Left lung (tissue), 14 donors: ENCODE measurements around the gene ADAMTS4. TPM values are rescaled to one million over a fixed set of nuclear protein-coding genes. Genes with fewer than 3 reads are reported as not detected.
A peak's percentile ranks its signal among the peaks of the same experiment; 100 is the strongest.

Source experiments
- ATAC-seq: fragments of 200-7000 bp; cut with Tn5 transposase; one replicate; pipeline ENCODE4 v1.9.1; 2020; ENCODE audit warnings: moderate library complexity
- DNase-seq, 4 donors: peaks; one replicate each; pipeline ENCODE4 v3.0.0-alpha.2; 2013 to 2020
- H3K27ac ChIP-seq, 2 donors: fragments of 200-600 bp; sonication (generic) in 1 of 2; one replicate each; pipeline versions ENCODE4 v1.5.0 to v1.8.0; 2020 to 2021
- H3K27me3 ChIP-seq, 2 donors: fragments of 200-600 bp; sonication (generic) in 1 of 2; one replicate each; pipeline versions ENCODE4 v1.5.0 to v1.8.0; 2020 to 2021
- H3K36me3 ChIP-seq, 2 donors: fragments of 200-600 bp; sonication (generic) in 1 of 2; one replicate each; pipeline versions ENCODE4 v1.5.0 to v1.8.0; 2020 to 2021
- H3K4me1 ChIP-seq, 2 donors: fragments of 200-600 bp; one replicate each; pipeline ENCODE4 v1.8.0; 2021
- H3K4me3 ChIP-seq, 2 donors: fragments of 200-600 bp; sonication (generic) in 1 of 2; one replicate each; pipeline versions ENCODE4 v1.5.0 to v1.8.0; 2020 to 2021; ENCODE audit warnings: mild to moderate bottlenecking in 1 of 2
- H3K9me3 ChIP-seq, 2 donors: fragments of 200-600 bp; sonication (generic) in 1 of 2; one replicate each; pipeline versions ENCODE4 v1.5.0 to v1.8.0; 2020 to 2021
- CTCF ChIP-seq, 2 donors: fragments of 200-600 bp; sonication (generic) in 1 of 2; IDR thresholded peaks; one replicate each; pipeline versions ENCODE4 v1.5.0 to v1.8.0; 2021; ENCODE audit warnings: antibody characterized with exemption in 2 of 2
- intact Hi-C, 2 donors: fragments of 100-400 bp; cut with DNase I; formaldehyde crosslinking; loops; one replicate each; pipeline versions ENCODE4 v1.11.2 to v1.14.2; 2022
- long read RNA-seq, 12 donors: library from polyadenylated mRNA in 2 of 12; unstranded in 2 of 12; transcript quantifications; one replicate each; pipeline ENCODE4 v2.0.0 and lab custom pipeline, GENCODE V29; 2019 to 2026
- polyA plus RNA-seq, 6 donors: library from polyadenylated mRNA; unstranded; fragments of 120-200 nt; gene quantifications; one replicate each; pipeline ENCODE4 v1.2.1, GENCODE V29; 2013; ENCODE audit not compliant: insufficient read length in 6 of 6
- total RNA-seq, 2 donors: library from RNA; stranded (reverse); fragmentation: NEBNext Ultra II Directional; extraction: Animal tissue kit (Norgen Biotek cat#: 25700); gene quantifications; one replicate each; pipeline ENCODE4 v1.2.1, GENCODE V29; 2021
- donor health status: DM: no; HTN: yes; CAD: no.
- donor health status: DM: no; HTN: no; CAD: no.

ADAMTS4 gene, protein sequence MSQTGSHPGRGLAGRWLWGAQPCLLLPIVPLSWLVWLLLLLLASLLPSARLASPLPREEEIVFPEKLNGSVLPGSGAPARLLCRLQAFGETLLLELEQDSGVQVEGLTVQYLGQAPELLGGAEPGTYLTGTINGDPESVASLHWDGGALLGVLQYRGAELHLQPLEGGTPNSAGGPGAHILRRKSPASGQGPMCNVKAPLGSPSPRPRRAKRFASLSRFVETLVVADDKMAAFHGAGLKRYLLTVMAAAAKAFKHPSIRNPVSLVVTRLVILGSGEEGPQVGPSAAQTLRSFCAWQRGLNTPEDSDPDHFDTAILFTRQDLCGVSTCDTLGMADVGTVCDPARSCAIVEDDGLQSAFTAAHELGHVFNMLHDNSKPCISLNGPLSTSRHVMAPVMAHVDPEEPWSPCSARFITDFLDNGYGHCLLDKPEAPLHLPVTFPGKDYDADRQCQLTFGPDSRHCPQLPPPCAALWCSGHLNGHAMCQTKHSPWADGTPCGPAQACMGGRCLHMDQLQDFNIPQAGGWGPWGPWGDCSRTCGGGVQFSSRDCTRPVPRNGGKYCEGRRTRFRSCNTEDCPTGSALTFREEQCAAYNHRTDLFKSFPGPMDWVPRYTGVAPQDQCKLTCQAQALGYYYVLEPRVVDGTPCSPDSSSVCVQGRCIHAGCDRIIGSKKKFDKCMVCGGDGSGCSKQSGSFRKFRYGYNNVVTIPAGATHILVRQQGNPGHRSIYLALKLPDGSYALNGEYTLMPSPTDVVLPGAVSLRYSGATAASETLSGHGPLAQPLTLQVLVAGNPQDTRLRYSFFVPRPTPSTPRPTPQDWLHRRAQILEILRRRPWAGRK
- total RNA-seq (10 to 100 TPM; 13.4 to 15.4 TPM), polyA plus RNA-seq (1 to 10 TPM; 1.4 to 3.5 (median 2.4) TPM)
- long read RNA-seq, donor 1, partial matches to known transcripts, result 275 of 311 reads
- long read RNA-seq, donor 1, other reads (novel, unspliced or antisense), result 36 of 311 reads
- long read RNA-seq, donor 2, result 0 reads
- long read RNA-seq, donor 3, partial matches to known transcripts, result 61 of 95 reads
- long read RNA-seq, donor 3, other reads (novel, unspliced or antisense), result 34 of 95 reads
- long read RNA-seq, donor 4, full-length matches to known transcripts, result 1 of 1 reads
- long read RNA-seq, donor 4, partial matches to known transcripts, result 0 of 1 reads
- long read RNA-seq, donor 4, other reads (novel, unspliced or antisense), result 0 of 1 reads
- long read RNA-seq, donor 5, result 0 reads
- long read RNA-seq, donor 6, partial matches to known transcripts, result 65 of 65 reads
- long read RNA-seq, donor 6, other reads (novel, unspliced or antisense), result 0 of 65 reads
- long read RNA-seq, donor 7, result 0 reads
- long read RNA-seq, donor 8, partial matches to known transcripts, result 0 of 1 reads
- long read RNA-seq, donor 8, other reads (novel, unspliced or antisense), result 0 of 1 reads
- long read RNA-seq, donor 9, result 0 reads
- long read RNA-seq, donor 10, result 0 reads
- long read RNA-seq, donor 11, full-length matches to known transcripts, result 11 of 11 reads
- long read RNA-seq, donor 11, partial matches to known transcripts, result 0 of 11 reads
- long read RNA-seq, donor 11, other reads (novel, unspliced or antisense), result 0 of 11 reads
- long read RNA-seq, donor 12, partial matches to known transcripts, result 34 of 69 reads
- long read RNA-seq, donor 12, other reads (novel, unspliced or antisense), result 35 of 69 reads

GRCh38 chr1:161198897-161199431 is at the start of gene ADAMTS4:
TSS of gene ADAMTS4 (minus strand) at chr1:161199054. CDS start at chr1:161198627, 427 bp downstream.
- H3K36me3 ChIP-seq, result no peaks in the 10 kb centered on the region
- H3K4me3 ChIP-seq, result peak within 1 kb of the TSS; percentile 9 to 30
- peak; percentile 9 for ATAC-seq
- intact Hi-C loops, result no loop called here
- peak within 1 kb of the TSS; percentile 89 to 98 for H3K27ac ChIP-seq
- peaks cover 32 to 65% of the 10 kb centered on the region in 2 donors for H3K4me1 ChIP-seq
- TF ChIP-seq CTCF (IDR thresholded peaks at IDR 0.05), result no peak
- H3K27me3 ChIP-seq, result no peaks in the 10 kb centered on the region
- peak in 3 of 4 donors; percentile 54 to 86 (median 70) for DNase-seq
- H3K9me3 ChIP-seq, result no peaks in the 10 kb centered on the region

DNA sequence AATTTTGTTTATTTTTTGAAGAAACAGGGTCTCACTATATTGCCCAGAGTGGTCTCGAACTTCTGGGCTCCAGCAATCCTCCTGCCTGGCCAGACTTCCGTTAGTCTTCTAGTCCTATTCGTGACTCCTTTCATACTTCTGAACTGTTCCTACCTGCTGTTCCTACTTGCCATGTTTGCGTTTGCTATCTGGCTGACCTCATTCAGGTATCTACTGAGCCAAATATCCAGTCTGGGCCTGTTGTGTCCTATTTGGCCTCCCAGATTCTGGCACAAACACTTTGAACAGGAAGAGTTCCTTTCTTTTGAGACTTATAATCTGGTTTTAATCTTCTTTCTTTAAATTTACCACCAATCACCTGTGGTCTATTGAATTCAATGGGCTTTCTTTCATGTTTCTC is 46.0 kb upstream of the ADAMTS4 start:
- no peak overlapping the region for H3K4me3 ChIP-seq
- intact Hi-C loops, result no loop called here
- H3K27ac ChIP-seq, result no peak overlapping the region
- ATAC-seq (no peak), DNase-seq (no peak)
- H3K27me3 ChIP-seq, result no peaks in the 10 kb centered on the region
- no peaks in the 10 kb centered on the region for H3K36me3 ChIP-seq
- no peaks in the 10 kb centered on the region for H3K4me1 ChIP-seq
- TF ChIP-seq CTCF (IDR thresholded peaks at IDR 0.05), result no peak
- H3K9me3 ChIP-seq, result no peaks in the 10 kb centered on the region

GRCh38 chr1:161242313-161242712 is 43.5 kb upstream of the ADAMTS4 start:
- no peak for ATAC-seq

More at GRCh38 chr1:161242313-161242712, 43.5 kb upstream of the ADAMTS4 start:
- DNase-seq, result no peak
- Histone ChIP-seq H3K27ac (no peak overlapping the region), H3K36me3 (no peaks in the 10 kb centered on the region), H3K4me3 (no peak overlapping the region), H3K4me1 (no peaks in the 10 kb centered on the region), H3K9me3 (no peaks in the 10 kb centered on the region), H3K27me3 (no peaks in the 10 kb centered on the region)
- no peak for TF ChIP-seq CTCF (IDR thresholded peaks at IDR 0.05)
- intact Hi-C loops, result no loop called here
